HepG2 (cell line): ENCODE measurements around the gene STK11. TPM values are rescaled to one million over a fixed set of nuclear protein-coding genes. Genes with fewer than 3 reads are reported as not detected.

Experiments used
- ARNTL ChIP-seq: sonication (generic); formaldehyde crosslinking; IDR thresholded peaks from 2 replicates; pipeline ENCODE4 v1.4.0; 2020; ENCODE audit warnings: mild to moderate bottlenecking, missing genetic modification reagents
- CBX1 ChIP-seq: IDR thresholded peaks from one replicate; pipeline ENCODE4 v1.6.1; 2016; ENCODE audit warnings: antibody characterized with exemption, low read depth
- CCAR2 ChIP-seq: fragments of 200-400 bp; formaldehyde crosslinking; optimal IDR thresholded peaks from 2 replicates; pipeline ENCODE3; 2018; ENCODE audit warnings: low read depth, mild to moderate bottlenecking, low read length, moderate library complexity
- CHCHD3 ChIP-seq: sonication (generic); formaldehyde crosslinking; IDR thresholded peaks from 2 replicates; pipeline ENCODE4 v1.8.0; 2022; ENCODE audit warnings: mild to moderate bottlenecking, missing genetic modification reagents, moderate library complexity
- ESRRA ChIP-seq: sonication (generic); formaldehyde crosslinking; IDR thresholded peaks from 2 replicates; pipeline ENCODE4 v1.5.1; 2020; ENCODE audit warnings: mild to moderate bottlenecking, low read depth, missing genetic modification reagents
- KLF9 ChIP-seq: IDR thresholded peaks from 2 replicates; pipeline ENCODE4 v1.6.1; 2016; ENCODE audit warnings: low read depth
- NFIB ChIP-seq: sonication (generic); formaldehyde crosslinking; IDR thresholded peaks from 2 replicates; pipeline ENCODE4 v1.9.0; 2021; ENCODE audit warnings: missing genetic modification reagents, mild to moderate bottlenecking, borderline replicate concordance
- RARA ChIP-seq: IDR thresholded peaks from 2 replicates; pipeline ENCODE4 v1.6.1; 2016; ENCODE audit warnings: missing genetic modification reagents, missing compliant biosample characterization
- SRY ChIP-seq: sonication (generic); formaldehyde crosslinking; IDR thresholded peaks from 2 replicates; pipeline ENCODE4 v1.8.0; 2022; ENCODE audit warnings: mild to moderate bottlenecking, missing genetic modification reagents
- USF2 ChIP-seq, 2 experiments: sonication (generic) in 1 of 2; formaldehyde crosslinking in 1 of 2; IDR thresholded peaks; 2 replicates each; pipeline versions ENCODE4 v1.5.1 to v1.6.1; 2011 to 2020; ENCODE audit warnings: borderline replicate concordance in 1 of 2, low read depth in 1 of 2, low read length in 1 of 2, mild to moderate bottlenecking in 1 of 2, missing genetic modification reagents in 1 of 2, moderate library complexity in 1 of 2
- ZBTB2 ChIP-seq: sonication (generic); formaldehyde crosslinking; IDR thresholded peaks from 2 replicates; pipeline ENCODE4 v1.8.0; 2022; ENCODE audit warnings: low read depth, missing genetic modification reagents
- ZBTB40 ChIP-seq, 2 experiments: fragments of 450-650 bp in 1 of 2; sonication (generic) in 1 of 2; formaldehyde crosslinking in 1 of 2; IDR thresholded peaks; 2 replicates each; pipeline versions ENCODE4 v1.6.1 to v1.8.0; 2016 to 2022; ENCODE audit warnings: antibody characterized with exemption in 1 of 2, mild to moderate bottlenecking in 1 of 2, missing genetic modification reagents in 1 of 2
- ZMAT3 ChIP-seq: sonication (generic); formaldehyde crosslinking; conservative IDR thresholded peaks from 2 replicates; pipeline ENCODE4 v1.7.0; 2021; ENCODE audit warnings: missing genetic modification reagents
- ZNF430 ChIP-seq: sonication (generic); formaldehyde crosslinking; IDR thresholded peaks from 2 replicates; pipeline ENCODE4 v1.9.0; 2021; ENCODE audit warnings: mild to moderate bottlenecking, missing genetic modification reagents
- ZNF737 ChIP-seq: sonication (generic); formaldehyde crosslinking; IDR thresholded peaks from 2 replicates; pipeline ENCODE4 v1.5.0; 2020; ENCODE audit warnings: missing genetic modification reagents, mild to moderate bottlenecking, borderline replicate concordance
- polyA plus RNA-seq, 8 experiments: library from polyadenylated mRNA; depleted of rRNA in 3 of 8; stranded (reverse) in 7 of 8; unstranded in 1 of 8; fragments of >200 nt; fragmentation: Illumina TruSeq in 4 of 8; extraction: Trizol in 4 of 8; gene quantifications; 2 replicates each; pipeline versions ENCODE4 v1.2.1 to v1.2.3, GENCODE V29; 2011 to 2016; ENCODE audit warnings: low read depth in 4 of 8, missing spikeins in 1 of 8, mixed read lengths in 1 of 8; ENCODE audit not compliant: insufficient read depth in 1 of 8
- total RNA-seq, 5 experiments: library from RNA; depleted of rRNA; stranded (reverse); fragments of >200 nt; fragmentation: Illumina TruSeq; extraction: Trizol; gene quantifications; 2 replicates each; pipeline ENCODE4 v1.2.3, GENCODE V29; 2016; ENCODE audit warnings: low read depth in 1 of 5

STK11 gene
- total and polyA plus RNA-seq, 2 of the 13 experiments (the other 11 are each of a cell fraction or from before 2014, with no cell fraction given) = 27.5 to 43.6 TPM

GRCh38 chr19:1249298-1249989 lies 43.9 kb downstream of the STK11 start (continued):
- TF ChIP-seq CBX1 (no peak), RARA (CRISPR knock-in tag) (peak; percentile 51), KLF9 (CRISPR knock-in tag) (no peak), ARNTL (no peak), CCAR2 (no peak), CHCHD3 (no peak), ZNF737 (CRISPR knock-in tag) (no peak), ZMAT3 (CRISPR knock-in tag) (peak; percentile 84; the same call in 1 of the 2 replicates), ESRRA (peak; percentile 13), NFIB (CRISPR knock-in tag) (no peak), ZBTB2 (CRISPR knock-in tag) (peak; percentile 97), ZNF430 (CRISPR knock-in tag) (peak; percentile 49; the same call in 1 of the 2 replicates), ZBTB40 (IDR thresholded peaks at IDR 0.05) (no peak), ZBTB40 (CRISPR knock-in tag; IDR thresholded peaks at IDR 0.05) (peak; percentile 37; the same call in 1 of the 2 replicates), USF2 (IDR thresholded peaks at IDR 0.05; ENCODE audit: low read depth, low read length) (no peak), USF2 (CRISPR knock-in tag; IDR thresholded peaks at IDR 0.05; ENCODE audit: borderline replicate concordance) (no peak), SRY (CRISPR knock-in tag) (peak; percentile 65; the same call in 1 of the 2 replicates)
